Prostate gland (tissue), 2 donors: Measurements from ENCODE around the gene CCDC12. TPM values are rescaled to one million over a fixed set of nuclear protein-coding genes. Genes with fewer than 3 reads are reported as not detected.

Experiments
- DNase-seq: peaks from one replicate; pipeline ENCODE4 v3.0.0-alpha.2; 2019; ENCODE audit warnings: low spot score
- H3K27ac ChIP-seq, 2 donors: fragments of 200-600 bp; sonication (generic); 2 replicates each; pipeline ENCODE4 v1.5.1; 2017 to 2019
- H3K27me3 ChIP-seq: fragments of 200-600 bp; sonication (generic); replicated peaks from 2 replicates; pipeline ENCODE4 v1.5.1; 2019; ENCODE audit not compliant: insufficient read depth
- H3K36me3 ChIP-seq, 2 donors: fragments of 200-600 bp; sonication (generic); 1 replicate in 1 of 2; 2 replicates in 1 of 2; pipeline versions ENCODE4 v1.5.1 to v1.8.1; 2017 to 2019
- H3K4me1 ChIP-seq: fragments of 200-600 bp; sonication (generic); replicated peaks from 2 replicates; pipeline ENCODE4 v1.5.1; 2019
- H3K4me3 ChIP-seq, 2 donors: fragments of 200-600 bp; sonication (generic); 2 replicates each; pipeline ENCODE4 v1.5.1; 2017 to 2019
- H3K9me3 ChIP-seq: fragments of 200-600 bp; sonication (generic); 2 replicates; pipeline ENCODE4 v1.5.1; 2017
- POLR2A ChIP-seq: fragments of 450-650 bp; IDR thresholded peaks from one replicate; pipeline ENCODE4 v1.6.1; 2016; ENCODE audit warnings: antibody characterized with exemption, mild to moderate bottlenecking
- POLR2AphosphoS5 ChIP-seq: sonication (generic); formaldehyde crosslinking; IDR thresholded peaks from one replicate; pipeline ENCODE4 v1.6.1; 2017; ENCODE audit warnings: antibody characterized with exemption
- WGBS: methylation state at CpG from one replicate; pipeline ENCODE4 v1.1.5; 2018; 5-methylcytosine and 5-hydroxymethylcytosine counted together
- intact Hi-C: fragments of 100-400 bp; cut with DNase I; formaldehyde crosslinking; loops from one replicate; pipeline ENCODE4 v1.14.2; 2022
- total RNA-seq, 2 donors: library from RNA; depleted of rRNA; stranded (reverse); fragments of >200 nt; gene quantifications; one replicate each; pipeline ENCODE4 v1.1.0, GENCODE V29; 2016
- TF ChIP-seq, protein P1 (sequence below), 4 experiments: fragments of 200-600 bp in 2 of 4; fragments of 450-650 bp in 2 of 4; sonication (generic) in 2 of 4; IDR thresholded peaks; 1 replicate in 3 of 4; 2 replicates in 1 of 4; pipeline ENCODE4 v1.5.1; 2016 to 2019; ENCODE audit warnings: antibody characterized with exemption in 4 of 4, mild to moderate bottlenecking in 2 of 4, moderate library complexity in 2 of 4

CCDC12 gene
- total RNA-seq, 2 donors from 2014 or later = 34.6 to 78.7 TPM

- no peak overlapping the region for H3K27ac ChIP-seq
- H3K27me3 ChIP-seq = peaks cover 5% of the 10 kb centered on the region
- H3K4me3 ChIP-seq = no peak overlapping the region
- intact Hi-C loops = no loop called here
- H3K36me3 ChIP-seq = no peaks in the 10 kb centered on the region
- no peak for DNase-seq
- H3K9me3 ChIP-seq = no peaks in the 10 kb centered on the region
- TF ChIP-seq POLR2A (no peak), POLR2AphosphoS5 (no peak)
- TF ChIP-seq, protein P1, sequence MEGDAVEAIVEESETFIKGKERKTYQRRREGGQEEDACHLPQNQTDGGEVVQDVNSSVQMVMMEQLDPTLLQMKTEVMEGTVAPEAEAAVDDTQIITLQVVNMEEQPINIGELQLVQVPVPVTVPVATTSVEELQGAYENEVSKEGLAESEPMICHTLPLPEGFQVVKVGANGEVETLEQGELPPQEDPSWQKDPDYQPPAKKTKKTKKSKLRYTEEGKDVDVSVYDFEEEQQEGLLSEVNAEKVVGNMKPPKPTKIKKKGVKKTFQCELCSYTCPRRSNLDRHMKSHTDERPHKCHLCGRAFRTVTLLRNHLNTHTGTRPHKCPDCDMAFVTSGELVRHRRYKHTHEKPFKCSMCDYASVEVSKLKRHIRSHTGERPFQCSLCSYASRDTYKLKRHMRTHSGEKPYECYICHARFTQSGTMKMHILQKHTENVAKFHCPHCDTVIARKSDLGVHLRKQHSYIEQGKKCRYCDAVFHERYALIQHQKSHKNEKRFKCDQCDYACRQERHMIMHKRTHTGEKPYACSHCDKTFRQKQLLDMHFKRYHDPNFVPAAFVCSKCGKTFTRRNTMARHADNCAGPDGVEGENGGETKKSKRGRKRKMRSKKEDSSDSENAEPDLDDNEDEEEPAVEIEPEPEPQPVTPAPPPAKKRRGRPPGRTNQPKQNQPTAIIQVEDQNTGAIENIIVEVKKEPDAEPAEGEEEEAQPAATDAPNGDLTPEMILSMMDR (IDR thresholded peaks at IDR 0.05) = no peak
- WGBS = 91% methylated on average over 14 of the region's 15 CpGs
- H3K4me1 ChIP-seq = peaks cover 6% of the 10 kb centered on the region
These were observed 74.3 kb downstream of the CCDC12 start for GRCh38 chr3:46902188-46902631.

- Histone ChIP-seq H3K9me3 (no peaks in the 10 kb centered on the region), H3K27me3 (peaks cover 5% of the 10 kb centered on the region), H3K4me1 (peaks cover 6% of the 10 kb centered on the region), H3K27ac (no peak overlapping the region), H3K4me3 (no peak overlapping the region), H3K36me3 (no peaks in the 10 kb centered on the region)
- DNase-seq = no peak
- no peak for TF ChIP-seq POLR2A
- TF ChIP-seq, protein P1 (IDR thresholded peaks at IDR 0.05) = no peak
- intact Hi-C loops = no loop called here
- 90% methylated on average over 17 of the region's 17 CpGs for WGBS
These were observed 74.9 kb downstream of the CCDC12 start for GRCh38 chr3:46901591-46902187.

DNA sequence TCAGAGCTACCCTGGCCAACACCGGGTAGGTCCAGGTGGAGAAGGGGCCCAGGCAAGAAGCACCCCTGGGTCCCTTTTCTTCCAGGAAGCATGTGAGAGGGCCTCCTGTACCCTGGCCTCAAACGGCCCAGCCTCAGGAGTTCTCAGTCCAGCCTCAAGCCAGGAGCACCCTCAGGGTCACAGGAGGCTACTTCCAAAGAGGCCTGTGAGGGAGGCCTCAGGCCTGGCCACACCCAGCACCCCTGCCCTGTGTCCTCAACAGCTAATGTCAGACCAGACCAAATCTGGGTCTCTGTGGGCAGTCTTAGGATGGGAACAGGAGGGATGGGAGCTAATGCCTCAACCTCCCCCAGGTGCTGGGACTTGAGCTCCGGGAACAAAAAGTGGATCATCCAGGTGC lies 75.5 kb downstream of the CCDC12 start:
- WGBS = 95% methylated on average over 2 of the region's 3 CpGs
- no peak overlapping the region for H3K4me3 ChIP-seq
- H3K27ac ChIP-seq = no peak overlapping the region
- TF ChIP-seq, protein P1 (IDR thresholded peaks at IDR 0.05) = no peak
- no peak for TF ChIP-seq POLR2AphosphoS5
- TF ChIP-seq POLR2A = no peak
- H3K4me1 ChIP-seq = peaks cover 6% of the 10 kb centered on the region
- no peaks in the 10 kb centered on the region for H3K36me3 ChIP-seq
- DNase-seq = no peak
- peaks cover 5% of the 10 kb centered on the region for H3K27me3 ChIP-seq
- no peaks in the 10 kb centered on the region for H3K9me3 ChIP-seq
- intact Hi-C loops = no loop called here

DNA sequence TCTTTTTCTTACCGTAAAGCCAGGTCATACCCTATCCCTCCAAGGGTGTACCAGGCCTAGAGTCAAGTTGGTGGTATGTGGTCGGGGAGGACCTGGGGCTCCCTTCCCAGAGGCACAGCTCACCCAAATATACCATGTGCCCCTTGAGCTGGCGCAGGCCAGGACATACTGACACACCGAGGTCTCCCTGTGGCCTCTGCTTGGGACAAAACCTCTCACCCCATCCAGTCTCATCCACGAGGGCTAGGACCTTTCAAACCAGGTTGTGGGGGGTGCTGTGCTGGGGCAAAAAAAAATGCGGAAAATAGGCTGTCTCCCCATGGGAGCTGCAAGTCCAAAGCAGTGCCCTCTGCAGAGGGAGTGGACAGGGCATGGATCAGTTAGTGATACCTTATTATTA lies 76.2 kb downstream of the CCDC12 start:
- Histone ChIP-seq H3K4me3 (no peak overlapping the region), H3K27ac (no peak overlapping the region), H3K9me3 (no peaks in the 10 kb centered on the region), H3K36me3 (no peaks in the 10 kb centered on the region), H3K27me3 (peaks cover 5% of the 10 kb centered on the region), H3K4me1 (peaks cover 6% of the 10 kb centered on the region)
- TF ChIP-seq POLR2AphosphoS5 = no peak
- TF ChIP-seq, protein P1 (IDR thresholded peaks at IDR 0.05) = no peak
- TF ChIP-seq POLR2A = no peak
- WGBS = 88% methylated on average over 6 of the region's 6 CpGs
- DNase-seq = no peak
- intact Hi-C loops = no loop called here

DNA sequence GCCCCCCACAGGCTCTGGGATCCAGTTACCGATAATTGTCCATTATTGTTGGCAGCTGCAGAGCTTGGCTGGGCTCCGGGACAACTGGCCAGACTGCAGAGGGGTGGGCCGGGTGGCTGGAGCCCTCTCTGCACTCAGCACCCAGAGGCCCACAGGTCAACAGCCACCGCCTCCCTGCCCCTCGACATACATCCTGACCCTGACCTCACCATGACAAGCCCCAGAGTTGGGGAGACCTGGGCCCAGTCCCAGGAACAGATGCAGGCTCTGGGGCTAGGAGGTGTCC lies 76.6 kb downstream of the CCDC12 start:
- WGBS = 70% methylated on average over 5 of the region's 5 CpGs
- H3K36me3 ChIP-seq = no peaks in the 10 kb centered on the region
- TF ChIP-seq POLR2AphosphoS5 = no peak
- TF ChIP-seq, protein P1 (IDR thresholded peaks at IDR 0.05) = no peak
- TF ChIP-seq POLR2A = no peak
- intact Hi-C loops = no loop called here
- DNase-seq = no peak
- no peak overlapping the region for H3K27ac ChIP-seq
- no peaks in the 10 kb centered on the region for H3K9me3 ChIP-seq
- peaks cover 5% of the 10 kb centered on the region for H3K27me3 ChIP-seq
- no peak overlapping the region for H3K4me3 ChIP-seq
- peaks cover 6% of the 10 kb centered on the region for H3K4me1 ChIP-seq
